Lower leg skin (tissue), 3 donors: Measurements from ENCODE around the gene UBASH3B.

Experiments used
- CTCF ChIP-seq, 3 donors: fragments of 450-650 bp; IDR thresholded peaks; one replicate each; pipeline ENCODE4 v1.5.1; 2016; ENCODE audit warnings: antibody characterized with exemption in 3 of 3, mild to moderate bottlenecking in 3 of 3, moderate library complexity in 2 of 3
- POLR2A ChIP-seq, 2 donors: fragments of 450-650 bp; IDR thresholded peaks; one replicate each; pipeline ENCODE4 v1.6.1; 2016 to 2017; ENCODE audit warnings: antibody characterized with exemption in 2 of 2, mild to moderate bottlenecking in 1 of 2, moderate library complexity in 1 of 2

GRCh38 chr11:122850076-122850631, 194.6 kb downstream of the UBASH3B start:
- TF ChIP-seq CTCF (IDR thresholded peaks at IDR 0.05): no peak
- TF ChIP-seq POLR2A (IDR thresholded peaks at IDR 0.05): no peak
